ENCODE data around the gene IL6. TPM values are rescaled to one million over a fixed set of nuclear protein-coding genes. Genes with fewer than 3 reads are reported as not detected.

Gene IL6
- total and polyA plus RNA-seq, 2 of the 8 experiments (the other 6 are each of a cell fraction or from before 2014, with no cell fraction given), result 0.12 to 0.41 TPM

- Histone ChIP-seq H3K14ac (ENCODE audit: insufficient read length) (no peak overlapping the region), H3K79me1 (ENCODE audit: low read depth, low read length) (no peaks in the 10 kb centered on the region), H2BK20ac (ENCODE audit: low read length) (peak overlapping the region; percentile 26; the same call in 1 of the 2 replicates), H4K91ac (replicated peaks; ENCODE audit: insufficient read length, low read length) (peak overlapping the region; percentile 25), H3K27me3 (replicated peaks in 1 of 4; ENCODE audit: control insufficient read depth in 3 of 4, extremely low read depth in 1 of 4, insufficient read depth in 3 of 4, low read length in 3 of 4) (peaks cover 0 to 3% (median 0%) of the 10 kb centered on the region in 4 experiments; a peak in 2 of 7 replicates), H2BK12ac (ENCODE audit: low read depth, low read length) (peak overlapping the region; percentile 65), H2BK120ac (replicated peaks; ENCODE audit: low read depth, low read length) (peak overlapping the region; percentile 17), H3K4me2 (ENCODE audit: insufficient read depth in 1 of 2, low read depth in 2 of 2, low read length in 2 of 2) (peak overlapping the region in 1 of 2 experiments; percentile 56; a peak in 2 of 4 replicates), H3K23me2 (ENCODE audit: low read depth, low read length) (no peaks in the 10 kb centered on the region), H3K9ac (replicated peaks in 1 of 4; ENCODE audit: extremely low read depth in 1 of 4, low read depth in 3 of 4, low read length in 3 of 4) (no peak overlapping the region), H2AK5ac (ENCODE audit: low read depth, low read length) (no peak overlapping the region), H3K4ac (replicated peaks; ENCODE audit: insufficient read length, low read depth, low read length) (no peak overlapping the region), H4K20me1 (replicated peaks in 1 of 2; ENCODE audit: control insufficient read depth in 1 of 2, insufficient read depth in 2 of 2, low read length in 2 of 2) (no peaks in the 10 kb centered on the region), H3K4me1 (replicated peaks in 1 of 4; ENCODE audit: control insufficient read depth in 3 of 4, insufficient read depth in 4 of 4, low read length in 3 of 4) (peaks cover 4 to 9% (median 5%) of the 10 kb centered on the region in 4 experiments), H3K9me3 (ENCODE audit: insufficient read depth in 2 of 2, low read depth in 1 of 2, low read length in 1 of 2) (no peaks in the 10 kb centered on the region), H3K56ac (replicated peaks; ENCODE audit: insufficient read length, low read depth, low read length) (no peak overlapping the region), H2BK5ac (ENCODE audit: low read depth, low read length) (no peak overlapping the region; the same call in 1 of the 2 replicates), H3K27ac (ENCODE audit: low read depth, low read length) (no peak overlapping the region), H2BK15ac (ENCODE audit: low read length) (no peak overlapping the region), H3K79me2 (ENCODE audit: control insufficient read depth in 1 of 2, insufficient read depth in 2 of 2, low read length in 2 of 2) (no peaks in the 10 kb centered on the region), H2AFZ (ENCODE audit: low read length) (no peak overlapping the region), H3K23ac (ENCODE audit: insufficient read length) (no peak overlapping the region), H4K8ac (ENCODE audit: extremely low read depth, insufficient read depth, low read length) (no peak overlapping the region), H3K18ac (ENCODE audit: extremely low read depth, low read length) (peak overlapping the region; percentile 80; the same call in 1 of the 2 replicates), H4K5ac (ENCODE audit: insufficient read length, low read depth, low read length) (no peak overlapping the region), H3K4me3 (ENCODE audit: extremely low read depth in 1 of 4, insufficient read depth in 2 of 4, low read depth in 3 of 4, low read length in 4 of 4) (peak overlapping the region in 1 of 4 experiments; percentile 6; a peak in 1 of 8 replicates), H3K36me3 (ENCODE audit: control insufficient read depth in 2 of 4, insufficient read depth in 4 of 4, low read length in 3 of 4) (no peaks in the 10 kb centered on the region)
- ChIA-PET CTCF (ENCODE audit: partially characterized antibody) (interaction anchor here (0.6 to 16.8 kb wide), 58 partner anchors 7 to 468 kb away, joined by 3 to 385 read pairs (median 4); no protein-coding TSS in a partner anchor), POLR2A (ENCODE audit: partially characterized antibody) (interaction anchor here (0.7 to 6.1 kb wide), 4 partner anchors 17 to 165 kb away, joined by 3 to 52 read pairs (median 5); no protein-coding TSS in a partner anchor)
- DNase-seq (ENCODE audit: low read depth in 1 of 2, low spot score in 2 of 2) (peak in 1 of 2 experiments; percentile 62), FAIRE-seq (peak; percentile 60)
- 16% methylated on average over 8 of the region's 8 CpGs; no CpG with 5 or more reads in 1 of the 2 experiments for WGBS, 2 experiments (ENCODE audit: extremely low coverage in 1 of 2, insufficient coverage in 1 of 2, insufficient read length in 1 of 2, insufficient replicate concordance in 2 of 2, low coverage in 1 of 2, low lambda C conversion rate in 2 of 2, missing lambda C conversion rate in 1 of 2)
- no peak for TF ChIP-seq POU5F1 (IDR thresholded peaks at IDR 0.05; ENCODE audit: low read depth, low read length)
- TF ChIP-seq, protein P1, sequence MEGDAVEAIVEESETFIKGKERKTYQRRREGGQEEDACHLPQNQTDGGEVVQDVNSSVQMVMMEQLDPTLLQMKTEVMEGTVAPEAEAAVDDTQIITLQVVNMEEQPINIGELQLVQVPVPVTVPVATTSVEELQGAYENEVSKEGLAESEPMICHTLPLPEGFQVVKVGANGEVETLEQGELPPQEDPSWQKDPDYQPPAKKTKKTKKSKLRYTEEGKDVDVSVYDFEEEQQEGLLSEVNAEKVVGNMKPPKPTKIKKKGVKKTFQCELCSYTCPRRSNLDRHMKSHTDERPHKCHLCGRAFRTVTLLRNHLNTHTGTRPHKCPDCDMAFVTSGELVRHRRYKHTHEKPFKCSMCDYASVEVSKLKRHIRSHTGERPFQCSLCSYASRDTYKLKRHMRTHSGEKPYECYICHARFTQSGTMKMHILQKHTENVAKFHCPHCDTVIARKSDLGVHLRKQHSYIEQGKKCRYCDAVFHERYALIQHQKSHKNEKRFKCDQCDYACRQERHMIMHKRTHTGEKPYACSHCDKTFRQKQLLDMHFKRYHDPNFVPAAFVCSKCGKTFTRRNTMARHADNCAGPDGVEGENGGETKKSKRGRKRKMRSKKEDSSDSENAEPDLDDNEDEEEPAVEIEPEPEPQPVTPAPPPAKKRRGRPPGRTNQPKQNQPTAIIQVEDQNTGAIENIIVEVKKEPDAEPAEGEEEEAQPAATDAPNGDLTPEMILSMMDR (IDR thresholded peaks at IDR 0.05; ENCODE audit: control extremely low read depth in 1 of 3, insufficient read depth in 1 of 3, low read depth in 1 of 3, low read length in 3 of 3), result peak; percentile 66 to 89 (median 85)
- TF ChIP-seq EGR1 (IDR thresholded peaks at IDR 0.05; ENCODE audit: borderline replicate concordance, low read depth, low read length), result no peak
- no peak for TF ChIP-seq MAFK (IDR thresholded peaks at IDR 0.05; ENCODE audit: low read depth, low read length)
- no peak for TF ChIP-seq NANOG (IDR thresholded peaks at IDR 0.05; ENCODE audit: insufficient read depth, low read depth, low read length, poor library complexity, severe bottlenecking)
- no peak for TF ChIP-seq ASH2L (IDR thresholded peaks at IDR 0.05; ENCODE audit: low read length)
- TF ChIP-seq RAD21 (IDR thresholded peaks at IDR 0.05 in 1 of 2, conservative IDR thresholded peaks at IDR 0.05 in 1 of 2; ENCODE audit: low read depth in 2 of 2, low read length in 2 of 2), result peak; percentile 85 to 90
- TF ChIP-seq JUN (IDR thresholded peaks at IDR 0.05; ENCODE audit: low read depth, low read length), result no peak
Observed at GRCh38 chr7:22726345-22726906, 574 bp upstream of the IL6 start.
